ENCODE measurements around the gene LAMA3.

LAMA3 gene

DNA sequence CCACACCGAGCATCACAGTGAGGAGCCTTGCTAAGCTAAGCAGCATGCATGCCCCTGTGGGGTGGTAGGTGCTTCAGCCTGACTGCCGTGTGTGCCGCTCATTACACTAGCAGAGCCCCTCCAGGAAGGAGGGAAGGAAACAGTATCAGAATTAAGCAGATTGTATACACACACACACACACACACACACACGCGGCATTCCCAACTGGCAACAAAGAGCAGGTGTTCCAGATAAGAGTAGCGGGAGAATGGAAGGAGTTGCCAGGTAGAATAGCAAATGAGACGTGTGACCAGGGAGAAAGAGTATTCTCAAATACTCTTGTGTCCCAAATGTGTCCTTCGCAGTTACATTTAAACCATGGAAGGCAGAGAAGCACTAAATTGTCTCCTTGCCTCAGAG, 277.7 kb downstream of the LAMA3 start:
- Histone ChIP-seq H3K27me3 (ENCODE audit: insufficient read depth, low read length, poor library complexity, severe bottlenecking) (no peaks in the 10 kb centered on the region), H3K4me2 (ENCODE audit: low read depth, low read length, poor library complexity, severe bottlenecking) (peak overlapping the region; percentile 44), H4K20me1 (ENCODE audit: insufficient read depth, low read length, poor library complexity, severe bottlenecking) (no peaks in the 10 kb centered on the region), H3K9me3 (ENCODE audit: insufficient read depth, low read depth, low read length) (no peaks in the 10 kb centered on the region), H3K9me2 (replicated peaks; ENCODE audit: low read depth, low read length) (no peaks in the 10 kb centered on the region), H3F3A (ENCODE audit: low read depth) (no peaks in the 10 kb centered on the region), H2AFZ (ENCODE audit: low read length) (no peak overlapping the region), H3K4me3 (ENCODE audit: low read length, poor library complexity, severe bottlenecking) (no peak overlapping the region), H3K4me1 (ENCODE audit: insufficient read depth, low read length, poor library complexity, severe bottlenecking) (peaks cover 26% of the 10 kb centered on the region), H3K9ac (ENCODE audit: low read depth, low read length, poor library complexity, severe bottlenecking) (no peak overlapping the region), H3K79me2 (ENCODE audit: insufficient read depth, low read length) (no peaks in the 10 kb centered on the region), H3K36me3 (ENCODE audit: insufficient read depth, low read length) (no peaks in the 10 kb centered on the region)
- no peak for TF ChIP-seq EZH2phosphoT487 (IDR thresholded peaks at IDR 0.05; ENCODE audit: borderline replicate concordance)
- TF ChIP-seq, protein P1, sequence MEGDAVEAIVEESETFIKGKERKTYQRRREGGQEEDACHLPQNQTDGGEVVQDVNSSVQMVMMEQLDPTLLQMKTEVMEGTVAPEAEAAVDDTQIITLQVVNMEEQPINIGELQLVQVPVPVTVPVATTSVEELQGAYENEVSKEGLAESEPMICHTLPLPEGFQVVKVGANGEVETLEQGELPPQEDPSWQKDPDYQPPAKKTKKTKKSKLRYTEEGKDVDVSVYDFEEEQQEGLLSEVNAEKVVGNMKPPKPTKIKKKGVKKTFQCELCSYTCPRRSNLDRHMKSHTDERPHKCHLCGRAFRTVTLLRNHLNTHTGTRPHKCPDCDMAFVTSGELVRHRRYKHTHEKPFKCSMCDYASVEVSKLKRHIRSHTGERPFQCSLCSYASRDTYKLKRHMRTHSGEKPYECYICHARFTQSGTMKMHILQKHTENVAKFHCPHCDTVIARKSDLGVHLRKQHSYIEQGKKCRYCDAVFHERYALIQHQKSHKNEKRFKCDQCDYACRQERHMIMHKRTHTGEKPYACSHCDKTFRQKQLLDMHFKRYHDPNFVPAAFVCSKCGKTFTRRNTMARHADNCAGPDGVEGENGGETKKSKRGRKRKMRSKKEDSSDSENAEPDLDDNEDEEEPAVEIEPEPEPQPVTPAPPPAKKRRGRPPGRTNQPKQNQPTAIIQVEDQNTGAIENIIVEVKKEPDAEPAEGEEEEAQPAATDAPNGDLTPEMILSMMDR (conservative IDR thresholded peaks at IDR 0.05; ENCODE audit: low read length): no peak

GRCh38 chr18:23967321-23968089, 278.3 kb downstream of the LAMA3 start:
- H3K27me3 ChIP-seq (ENCODE audit: insufficient read depth, low read length, poor library complexity, severe bottlenecking): no peaks in the 10 kb centered on the region
- H3K9ac ChIP-seq (ENCODE audit: low read depth, low read length, poor library complexity, severe bottlenecking): no peak overlapping the region
- peak overlapping the region; percentile 44 for H3K4me2 ChIP-seq (ENCODE audit: low read depth, low read length, poor library complexity, severe bottlenecking)
- peaks cover 26% of the 10 kb centered on the region for H3K4me1 ChIP-seq (ENCODE audit: insufficient read depth, low read length, poor library complexity, severe bottlenecking)
- H3F3A ChIP-seq (ENCODE audit: low read depth): no peaks in the 10 kb centered on the region
- H3K4me3 ChIP-seq (ENCODE audit: low read length, poor library complexity, severe bottlenecking): no peak overlapping the region
- H3K9me3 ChIP-seq (ENCODE audit: insufficient read depth, low read depth, low read length): no peaks in the 10 kb centered on the region
- no peaks in the 10 kb centered on the region for H4K20me1 ChIP-seq (ENCODE audit: insufficient read depth, low read length, poor library complexity, severe bottlenecking)
- TF ChIP-seq, protein P1 (conservative IDR thresholded peaks at IDR 0.05; ENCODE audit: low read length): no peak
- TF ChIP-seq EZH2phosphoT487 (IDR thresholded peaks at IDR 0.05; ENCODE audit: borderline replicate concordance): no peak
- no peaks in the 10 kb centered on the region for H3K79me2 ChIP-seq (ENCODE audit: insufficient read depth, low read length)
- H2AFZ ChIP-seq (ENCODE audit: low read length): no peak overlapping the region
- H3K9me2 ChIP-seq (replicated peaks; ENCODE audit: low read depth, low read length): no peaks in the 10 kb centered on the region
- no peaks in the 10 kb centered on the region for H3K36me3 ChIP-seq (ENCODE audit: insufficient read depth, low read length)

- Histone ChIP-seq H3K36me3 (ENCODE audit: insufficient read depth, low read length) (no peaks in the 10 kb centered on the region), H3K4me1 (ENCODE audit: insufficient read depth, low read length, poor library complexity, severe bottlenecking) (peaks cover 26% of the 10 kb centered on the region), H3K79me2 (ENCODE audit: insufficient read depth, low read length) (no peaks in the 10 kb centered on the region), H3K4me3 (ENCODE audit: low read length, poor library complexity, severe bottlenecking) (no peak overlapping the region), H3K9me2 (replicated peaks; ENCODE audit: low read depth, low read length) (no peaks in the 10 kb centered on the region), H3K27me3 (ENCODE audit: insufficient read depth, low read length, poor library complexity, severe bottlenecking) (no peaks in the 10 kb centered on the region), H3K4me2 (ENCODE audit: low read depth, low read length, poor library complexity, severe bottlenecking) (no peak overlapping the region), H3K9ac (ENCODE audit: low read depth, low read length, poor library complexity, severe bottlenecking) (no peak overlapping the region), H3F3A (ENCODE audit: low read depth) (no peaks in the 10 kb centered on the region), H2AFZ (ENCODE audit: low read length) (no peak overlapping the region), H4K20me1 (ENCODE audit: insufficient read depth, low read length, poor library complexity, severe bottlenecking) (no peaks in the 10 kb centered on the region), H3K9me3 (ENCODE audit: insufficient read depth, low read depth, low read length) (no peaks in the 10 kb centered on the region)
- TF ChIP-seq EZH2phosphoT487 (IDR thresholded peaks at IDR 0.05; ENCODE audit: borderline replicate concordance): no peak
- TF ChIP-seq, protein P1 (conservative IDR thresholded peaks at IDR 0.05; ENCODE audit: low read length): no peak
These were observed 279.7 kb downstream of the LAMA3 start for GRCh38 chr18:23968638-23969604.

Data from Loucy (cell line).